ENCODE data around the gene SYNC.

Gene SYNC

DNA sequence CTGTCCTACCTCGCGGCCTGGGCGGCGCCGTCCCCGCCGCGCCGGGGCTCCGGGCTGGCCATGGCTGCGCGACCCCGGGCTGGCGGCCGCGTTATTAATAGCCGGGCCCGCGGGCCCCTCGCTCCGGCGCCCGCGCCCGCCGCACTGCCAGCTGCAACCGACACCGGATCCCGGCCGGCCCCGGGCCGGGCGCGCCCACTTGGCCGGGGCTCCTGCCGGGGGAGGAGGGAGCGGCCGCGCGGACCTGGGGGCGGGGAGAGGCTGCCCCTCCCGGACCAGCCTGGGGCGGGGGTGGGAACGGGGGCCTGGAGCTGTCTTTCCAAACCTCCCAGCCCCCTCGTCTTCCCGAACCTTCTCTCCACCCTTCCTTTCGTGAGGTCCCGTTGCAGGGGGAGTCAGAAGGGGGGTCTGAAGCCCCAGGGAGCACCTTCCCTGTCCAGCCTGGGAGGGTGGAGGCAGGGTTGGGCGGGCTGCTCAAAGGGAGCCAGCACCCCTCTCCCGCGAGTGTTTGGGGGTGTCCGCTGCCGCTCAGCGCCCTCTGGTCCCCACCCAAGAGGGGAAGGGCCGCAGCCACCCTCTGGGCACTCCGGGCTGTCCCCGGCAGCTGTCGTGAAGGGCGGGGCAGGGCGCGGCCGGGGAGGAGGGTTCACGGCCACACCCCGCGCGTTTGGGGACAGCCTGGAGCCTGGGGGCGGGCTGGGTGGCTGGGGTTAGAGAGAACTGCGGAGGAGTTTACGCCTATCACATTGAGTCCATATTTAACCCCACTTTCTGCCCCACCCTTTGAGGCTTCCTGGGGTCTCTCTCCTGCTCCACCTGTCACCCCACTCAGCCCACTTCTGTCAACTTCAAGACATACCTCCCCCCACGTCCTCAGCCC is at the start of gene SYNC:
SYNC (minus strand) TSS at position 172 of the 880 bp plus-strand sequence; CDS start at position 62, 110 bp downstream.
- DNase-seq: peak; percentile 75

DNA sequence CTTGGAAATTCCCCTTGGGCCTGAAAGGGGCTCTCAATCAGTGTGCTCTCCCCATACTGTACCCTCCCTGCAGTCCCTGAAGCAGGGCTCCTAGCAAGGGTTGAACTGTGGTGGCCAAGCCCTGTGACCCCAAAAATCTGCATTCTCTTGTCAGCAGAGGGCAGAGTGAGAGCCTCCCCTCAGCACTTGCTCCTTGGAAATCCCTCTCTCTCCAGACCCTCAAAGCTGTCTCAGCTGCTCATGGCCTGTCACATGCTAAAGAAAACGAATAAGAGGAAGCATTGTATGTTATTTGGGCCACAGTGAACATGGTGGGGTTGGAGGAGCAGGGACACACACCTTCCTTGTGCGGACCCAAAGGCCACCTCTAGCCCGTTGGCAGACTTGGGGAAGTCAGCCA is 47.2 kb upstream of the SYNC start:
- peak; percentile 29 for DNase-seq

DNA sequence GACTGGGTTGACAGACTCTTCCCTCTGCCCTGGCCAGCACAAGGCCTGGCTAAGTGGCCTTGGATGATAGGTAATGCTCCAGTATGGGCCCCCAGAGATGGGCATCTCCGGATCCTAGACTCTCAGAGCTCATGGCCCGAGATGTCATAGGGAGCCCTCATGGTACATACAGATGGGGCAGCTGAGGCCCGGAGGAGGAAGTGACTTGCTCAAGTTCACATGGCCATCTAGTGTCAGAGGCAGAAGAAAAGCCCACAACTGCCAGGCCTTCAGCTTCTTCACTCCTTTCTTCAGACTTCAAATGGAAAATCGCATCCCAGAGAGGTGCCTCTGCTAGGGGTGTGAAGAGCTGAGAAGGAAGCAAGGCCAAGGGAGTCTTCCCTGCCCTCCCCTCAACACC is 46.8 kb upstream of the SYNC start:
- no peak for DNase-seq

DNA sequence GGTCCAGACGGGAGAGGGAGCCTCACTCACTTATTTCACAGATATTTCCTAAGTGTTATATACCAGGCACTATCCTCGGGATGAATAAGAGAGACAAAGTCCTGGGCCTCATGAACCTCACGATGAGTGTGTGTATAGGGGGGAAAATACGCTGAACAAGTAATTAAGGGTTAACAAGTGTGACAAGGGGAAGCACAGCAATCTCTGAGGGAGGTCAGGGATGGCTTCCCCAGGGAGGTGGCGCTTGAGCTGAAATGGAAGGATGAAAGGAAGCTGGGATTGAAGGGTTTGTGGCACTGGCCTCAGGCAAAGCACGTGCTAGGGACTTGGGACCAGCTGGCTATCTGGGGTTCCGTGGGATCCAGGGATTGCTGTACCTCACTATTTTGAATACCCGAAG is 46.4 kb upstream of the SYNC start:
- no peak for DNase-seq

DNA sequence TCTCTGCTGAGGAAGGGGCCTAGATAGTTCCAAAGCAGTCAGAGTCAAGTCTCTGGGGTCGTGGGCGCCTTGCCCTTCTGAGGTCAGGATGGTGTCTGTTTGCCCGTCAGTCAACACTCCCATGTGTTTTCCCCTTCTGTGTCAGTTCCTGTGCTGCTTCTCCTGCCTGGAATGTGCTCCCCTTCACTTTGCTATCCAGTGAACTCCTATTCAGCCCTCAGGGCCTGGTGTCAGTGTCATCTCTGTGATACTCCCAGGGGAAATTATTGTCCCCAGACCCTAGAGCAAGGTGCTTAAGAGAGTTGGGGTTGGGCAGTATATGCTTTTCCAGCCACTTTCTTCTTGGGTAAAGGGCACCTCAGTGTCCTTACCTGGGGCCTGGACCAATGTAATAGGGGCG is 45.8 kb upstream of the SYNC start:
- no peak for DNase-seq

DNA sequence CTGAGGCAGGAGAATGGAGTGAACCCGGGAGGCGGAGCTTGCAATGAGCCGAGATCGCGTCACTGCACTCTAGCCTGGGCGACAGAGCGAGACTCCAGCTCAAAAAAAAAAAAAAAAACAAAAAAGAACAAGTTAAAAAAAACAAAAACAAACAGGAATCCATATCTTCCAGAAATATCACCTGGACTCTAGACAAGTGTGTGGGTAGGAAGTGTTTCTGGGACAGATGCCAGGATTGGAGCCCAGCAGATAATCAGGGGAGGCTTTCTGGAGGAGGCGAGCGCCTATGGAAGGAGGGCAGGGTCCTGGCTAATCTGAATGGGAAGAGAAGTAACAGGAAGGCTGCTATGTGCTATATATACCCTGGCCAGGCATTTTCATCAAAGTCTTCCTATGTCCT is 43.6 kb upstream of the SYNC start:
- peak; percentile 39 for DNase-seq

DNA sequence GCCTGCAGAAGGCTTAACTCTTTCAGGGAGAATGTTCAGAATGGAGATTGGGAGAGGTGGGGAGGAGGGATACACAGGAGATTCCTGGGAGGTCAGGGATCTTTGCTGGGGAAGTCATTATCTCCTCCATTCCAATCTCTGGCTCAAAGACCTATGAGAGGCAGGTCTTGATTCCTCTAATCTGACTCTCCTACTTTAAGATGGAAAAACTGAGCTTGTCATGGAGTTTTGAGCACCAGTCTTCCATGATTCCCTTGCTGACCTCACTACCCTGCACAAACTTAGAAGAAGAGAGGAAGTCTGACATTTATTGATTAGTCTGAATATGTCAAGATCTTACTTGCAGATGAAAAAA is 41.5 kb upstream of the SYNC start:
- DNase-seq: no peak

DNA sequence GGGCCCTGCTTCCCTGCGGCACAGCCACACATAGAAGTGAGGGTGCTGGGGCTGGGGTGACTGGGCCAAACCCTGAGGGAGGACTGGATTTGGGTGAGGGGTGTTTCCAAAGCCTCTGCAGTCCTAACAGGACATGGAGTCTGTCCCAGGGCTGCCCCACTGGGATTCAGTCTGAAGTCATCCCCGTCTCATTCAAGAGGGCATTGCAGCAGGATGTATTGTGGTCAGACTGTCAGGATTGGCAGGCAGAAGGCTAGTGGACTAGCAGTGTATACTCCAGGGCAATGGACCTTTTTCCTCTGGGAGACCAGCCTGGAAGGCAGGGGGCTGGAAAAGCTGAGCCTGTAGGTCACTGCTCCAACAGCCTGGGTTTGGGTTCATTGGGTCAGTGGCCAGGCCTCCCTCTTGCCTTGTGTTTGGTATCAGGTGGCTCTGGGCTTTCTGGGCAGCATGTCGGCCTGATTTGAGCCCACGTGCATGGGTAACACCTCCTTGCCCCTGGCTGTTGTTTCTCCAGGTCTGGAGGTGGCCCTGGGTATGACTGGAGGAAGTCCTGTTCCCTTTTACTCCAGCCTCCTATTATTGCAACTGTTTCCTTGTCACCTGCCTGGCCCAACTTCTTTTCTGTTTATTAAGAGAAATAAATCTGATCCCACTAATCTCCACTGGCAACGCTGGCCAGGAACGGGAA is 41.0 kb upstream of the SYNC start:
- DNase-seq: no peak

DNA sequence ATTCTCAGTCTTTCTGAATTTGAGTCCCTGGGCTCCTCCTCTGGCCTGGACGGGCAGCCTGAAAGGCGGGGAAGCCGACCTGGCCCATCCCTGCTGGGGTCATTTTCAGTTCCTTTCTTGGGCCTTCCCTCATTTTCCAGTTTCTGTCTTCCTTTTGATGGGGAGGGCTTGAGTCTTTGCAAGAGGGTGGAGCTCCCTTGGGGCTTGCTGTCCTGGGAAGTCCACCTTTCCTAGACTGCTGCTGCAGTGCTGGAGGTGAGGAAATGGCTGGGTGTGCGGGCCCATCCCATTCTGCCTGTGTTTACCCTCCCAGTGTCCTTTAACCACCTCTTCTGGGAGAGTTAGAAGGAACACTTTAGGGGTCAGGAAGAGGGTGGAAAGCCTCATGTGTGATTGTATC is 40.4 kb upstream of the SYNC start:
- DNase-seq: no peak

DNA sequence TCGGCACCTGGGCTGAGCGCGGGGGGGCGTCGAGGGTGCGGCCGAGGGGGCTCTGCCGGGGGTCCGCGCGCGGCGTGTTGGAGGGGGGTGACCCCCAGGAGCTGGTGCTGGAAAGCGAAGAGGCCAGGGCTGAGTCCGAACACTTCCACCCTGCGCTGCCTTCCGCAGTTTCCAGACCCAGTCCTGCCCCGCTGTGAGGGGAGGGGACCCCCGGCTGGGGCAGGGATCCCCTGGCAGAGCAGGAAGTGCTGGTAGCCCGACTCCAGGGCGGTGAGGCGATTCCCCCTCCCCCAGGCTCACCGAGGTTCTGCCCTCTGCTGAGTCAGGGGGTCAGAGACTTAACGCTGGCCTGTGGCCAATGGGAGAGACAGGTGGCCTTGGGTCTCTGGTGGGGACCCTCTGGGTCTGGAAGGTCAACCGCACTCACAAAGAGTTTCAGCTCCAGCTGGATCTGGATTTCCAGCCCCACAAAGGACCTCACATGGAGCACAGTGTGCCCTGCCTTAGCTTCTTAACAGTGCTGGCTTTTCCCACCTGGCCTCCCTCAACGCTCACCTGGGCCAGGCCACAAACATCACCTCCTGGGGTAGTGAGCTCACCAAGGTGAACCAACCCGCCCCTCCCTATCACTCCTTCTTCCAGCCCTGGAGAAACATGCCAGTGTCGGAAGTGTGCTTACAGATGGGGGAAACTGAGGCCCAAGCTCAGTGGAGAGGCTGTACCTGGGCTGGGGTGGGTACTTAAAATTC is 39.8 kb upstream of the SYNC start:
- no peak for DNase-seq

DNA sequence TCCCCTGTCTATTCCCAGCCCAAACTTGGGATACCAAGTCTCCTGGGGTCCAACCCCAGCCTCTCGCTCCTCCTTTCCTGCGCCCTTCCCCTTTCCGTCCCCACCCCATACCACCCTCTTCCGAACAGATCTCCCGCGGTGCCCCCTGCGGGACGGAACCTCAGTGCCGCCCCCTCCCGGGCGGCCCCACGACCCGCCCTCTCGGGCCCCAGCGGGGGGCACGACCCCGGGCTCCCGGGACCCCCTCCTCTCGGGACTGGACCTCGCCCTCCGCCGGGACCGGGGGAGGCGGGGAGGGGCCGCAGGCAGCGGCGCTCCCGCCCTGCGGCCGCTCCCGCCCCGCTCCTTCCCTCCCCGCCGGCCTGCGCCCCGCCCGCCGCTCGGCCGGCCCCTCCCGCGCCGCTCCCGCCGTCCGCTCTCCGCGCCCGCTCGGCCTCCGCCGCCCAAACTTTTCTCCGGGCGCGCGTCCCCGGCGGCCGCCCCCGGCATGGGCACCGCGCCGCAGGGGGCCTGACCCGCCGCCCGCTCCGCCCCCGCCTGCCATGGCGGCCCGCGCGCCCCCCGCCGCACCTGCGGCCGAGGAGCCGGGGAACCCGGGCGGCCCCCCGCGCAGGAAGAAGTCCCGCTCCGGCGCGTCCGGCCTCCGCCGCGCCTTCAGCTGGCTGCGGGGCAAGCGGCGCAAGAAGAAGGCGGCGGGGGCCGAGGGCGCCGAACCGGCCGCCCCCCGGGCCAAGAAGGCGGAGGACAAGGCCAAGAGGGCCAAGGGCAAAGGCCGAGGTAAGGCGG is 39.0 kb upstream of the SYNC start:
- DNase-seq: no peak

DNA sequence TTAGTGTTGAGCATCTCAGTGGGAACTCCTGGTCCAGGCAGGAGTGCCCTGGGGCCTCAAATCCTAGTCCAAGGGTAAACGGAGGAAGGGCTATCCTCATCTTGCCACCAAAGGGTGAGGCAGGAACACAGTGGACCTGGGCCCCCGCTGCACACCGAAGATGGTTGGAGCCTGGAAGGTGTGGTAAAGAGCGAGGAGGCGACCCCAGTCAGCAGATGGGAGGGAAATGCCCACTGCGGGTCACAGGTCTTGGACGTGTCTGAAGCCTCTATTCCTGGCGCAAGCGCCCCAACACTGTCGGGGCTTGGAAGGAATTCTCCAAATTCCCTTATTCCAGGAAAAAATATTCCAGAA is 38.5 kb upstream of the SYNC start:
- DNase-seq: no peak

DNA sequence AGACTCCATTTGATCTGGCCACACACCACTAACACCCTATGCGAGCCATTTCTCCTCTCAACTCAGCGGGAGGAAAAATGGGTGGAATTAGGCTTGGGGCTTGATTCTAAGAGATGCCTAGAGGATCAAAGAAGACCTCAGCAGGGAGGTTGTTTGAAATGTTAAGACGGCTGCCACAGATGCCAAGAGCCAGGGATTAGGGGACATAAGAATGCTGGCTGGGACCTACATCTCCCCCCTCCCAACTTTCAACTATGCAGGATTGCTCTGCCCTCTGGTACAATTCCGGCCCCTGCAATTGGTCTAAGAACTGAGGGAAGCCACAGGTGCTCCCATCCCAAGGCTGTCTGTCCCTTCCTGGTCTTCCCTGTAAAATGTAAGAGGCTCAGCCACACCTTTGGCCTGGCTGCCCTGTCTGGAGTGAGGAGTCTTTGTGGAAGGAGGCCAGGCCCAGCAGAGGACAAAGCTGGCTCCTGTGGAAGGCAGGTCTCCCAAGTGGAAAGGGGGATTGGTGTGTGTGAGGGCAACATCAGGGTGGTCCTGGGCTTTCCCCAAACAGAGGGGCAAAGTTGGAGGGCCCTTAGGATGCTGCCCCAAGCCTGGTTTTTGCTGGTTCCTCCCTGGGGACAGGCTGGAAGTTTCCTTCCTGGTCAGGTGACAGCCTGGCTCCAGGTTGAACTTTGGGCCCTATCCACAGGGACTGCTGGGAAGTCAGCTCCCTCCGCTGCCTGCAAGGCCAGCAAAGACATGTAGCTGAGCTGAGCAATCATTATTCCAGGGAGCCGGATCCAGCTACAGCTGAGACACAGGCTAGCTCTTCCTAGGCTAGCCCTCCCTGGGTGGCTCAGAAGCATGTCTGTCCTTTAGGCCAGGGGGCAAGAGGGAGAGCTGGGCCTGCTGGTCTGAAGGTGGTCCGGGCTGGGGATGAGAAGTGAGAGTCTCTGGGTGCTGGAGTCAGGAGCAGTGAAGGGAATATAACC is 34.5 kb upstream of the SYNC start:
- DNase-seq: no peak

DNA sequence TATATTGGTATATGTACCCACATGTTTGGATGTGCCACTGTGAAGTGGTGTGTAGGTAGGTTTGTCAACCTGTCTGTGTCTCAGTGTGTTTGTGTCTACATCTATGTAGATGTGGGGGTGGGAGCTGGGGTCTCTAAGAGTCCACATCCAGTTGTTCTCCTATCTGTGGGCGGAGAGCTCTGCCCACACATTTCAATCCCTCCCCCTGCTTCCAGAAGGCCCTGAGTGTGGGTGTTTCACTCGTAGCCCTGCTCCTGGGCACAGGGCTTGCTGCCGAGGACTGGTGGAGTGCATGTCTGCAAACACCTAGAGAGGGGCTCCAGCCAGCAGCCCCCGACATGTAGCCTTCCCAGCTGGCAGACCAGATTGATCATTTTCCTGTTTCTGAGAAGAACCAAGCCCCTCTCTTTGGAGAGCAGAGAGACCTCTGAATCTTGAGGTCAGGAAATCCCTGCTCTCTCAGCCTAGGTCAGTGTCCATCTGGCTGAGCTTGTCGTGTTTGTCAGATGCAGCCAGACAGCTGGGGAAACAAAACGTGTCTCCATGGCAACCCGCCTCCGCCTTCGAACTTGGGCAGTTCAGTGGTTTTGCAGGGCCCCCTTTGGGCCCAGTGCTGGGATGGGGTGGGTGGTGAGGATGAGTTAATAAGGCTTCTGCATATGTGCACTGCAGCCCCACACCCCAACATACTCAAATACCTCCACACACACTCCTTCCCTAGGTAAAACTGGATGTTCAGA is 31.2 kb upstream of the SYNC start:
- no peak for DNase-seq

DNA sequence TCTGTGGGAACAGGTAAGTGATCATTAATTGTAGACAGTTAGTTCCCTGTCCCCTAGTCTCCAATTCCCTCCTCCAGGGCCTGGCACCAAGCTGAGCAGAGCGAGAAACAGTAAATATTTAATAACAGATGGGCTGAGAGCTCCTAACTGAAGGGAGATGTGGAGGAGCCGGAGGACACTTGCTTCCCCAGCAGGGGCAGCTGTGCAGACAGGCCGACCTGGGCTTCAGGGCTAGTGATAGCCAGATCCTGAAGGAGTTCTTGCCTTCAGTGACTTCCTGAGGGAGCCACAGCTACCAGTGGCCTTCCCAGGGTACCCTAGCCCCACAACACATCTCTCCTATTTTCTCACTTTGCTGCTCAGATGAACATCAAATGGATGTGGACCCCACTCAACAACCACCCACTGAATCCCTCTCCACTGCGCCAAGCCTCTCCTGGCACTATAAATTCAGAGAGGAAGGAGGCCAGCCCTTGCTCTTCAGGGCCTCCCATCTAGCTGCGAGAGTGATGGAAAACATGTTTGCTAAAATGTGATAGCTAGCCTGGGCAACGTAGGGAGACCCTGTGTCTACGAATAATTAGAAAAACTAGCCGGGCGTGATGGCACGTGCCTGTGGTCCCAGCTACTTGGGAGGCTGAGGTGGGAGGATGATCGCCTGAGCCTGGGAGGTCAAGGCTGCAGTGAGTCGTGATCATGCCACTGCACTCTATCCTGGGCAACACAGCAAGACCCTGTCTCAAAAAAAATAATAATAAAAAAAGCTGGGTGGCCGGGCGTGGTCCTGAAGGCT is 26.9 kb upstream of the SYNC start:
- no peak for DNase-seq

DNA sequence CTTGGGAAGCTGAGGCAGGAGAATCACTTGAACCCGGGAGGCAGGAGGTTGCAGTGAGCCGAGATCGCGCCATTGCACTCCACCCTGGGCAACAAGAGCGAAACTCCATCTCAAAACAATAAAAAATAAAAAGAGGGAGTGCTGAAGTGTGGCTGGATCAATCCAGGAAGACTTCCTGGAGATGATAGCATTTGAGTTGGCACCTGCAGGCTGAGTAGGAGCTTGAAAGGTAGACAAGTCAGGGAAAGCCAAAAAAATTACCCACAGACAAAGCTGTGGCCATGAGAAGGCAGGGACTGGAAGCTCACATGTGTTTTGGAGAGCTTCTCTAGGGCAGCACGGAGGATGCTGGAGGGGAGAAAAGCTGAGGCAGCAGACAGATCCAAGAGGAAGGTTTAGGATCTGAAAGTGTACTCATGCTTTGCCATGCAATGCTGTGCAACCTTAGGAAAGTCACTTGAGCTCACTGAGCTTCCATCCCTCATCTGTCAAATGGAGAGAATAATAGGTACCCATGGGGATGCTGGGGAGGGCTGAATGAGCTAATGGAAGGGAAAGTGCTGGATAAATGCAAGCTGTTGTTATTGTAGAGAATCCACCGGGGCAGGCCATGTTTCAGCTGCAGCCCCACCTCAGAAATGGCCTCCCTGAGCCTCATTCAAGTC is 26.0 kb upstream of the SYNC start:
- no peak for DNase-seq

DNA sequence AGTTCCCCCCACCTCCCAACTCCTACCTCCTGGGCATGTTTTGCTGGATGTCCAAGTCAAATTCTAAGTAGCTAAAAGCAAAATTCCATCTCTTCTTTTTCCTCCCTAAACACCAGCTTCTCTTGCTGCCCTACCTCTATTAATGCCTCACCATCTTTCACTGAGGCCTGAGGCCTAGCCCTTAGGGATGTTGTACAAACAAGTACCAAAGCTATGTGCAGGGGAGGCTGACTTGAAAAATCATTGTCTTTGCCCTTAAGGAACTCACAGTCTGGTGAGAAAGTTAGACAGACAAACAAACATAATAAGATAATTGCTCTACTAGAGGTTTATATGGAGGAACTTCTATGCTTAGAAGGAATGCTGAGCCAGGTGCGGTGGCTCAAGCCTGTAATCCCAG is 25.3 kb upstream of the SYNC start:
- no peak for DNase-seq

DNA sequence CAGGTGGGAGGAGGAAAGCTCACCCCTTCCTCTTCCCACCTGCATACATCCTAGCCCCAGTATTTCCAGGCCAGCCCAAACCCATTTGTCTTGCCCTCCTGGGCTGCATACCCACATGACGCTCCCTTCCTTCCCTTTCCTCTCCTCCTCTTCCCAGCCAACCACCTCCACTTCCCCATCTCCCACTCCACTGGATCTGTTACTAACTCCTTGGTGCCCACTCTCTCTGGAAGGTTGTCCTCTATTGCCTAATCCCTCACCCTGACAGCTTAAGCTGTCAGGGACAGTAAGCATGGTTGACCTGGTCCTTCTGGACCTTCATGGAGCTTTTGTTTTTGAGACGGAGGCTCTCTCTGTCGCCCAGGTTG is 23.0 kb upstream of the SYNC start:
- DNase-seq: no peak

Data from hematopoietic multipotent progenitor cell treated with erythropoietin and hydrocortisone succinate and interleukin-3 and kit ligand, for 8 days (in vitro differentiated cells).